Ascending aorta (tissue), 2 donors: ENCODE results near the gene COPG2. TPM values are rescaled to one million over a fixed set of nuclear protein-coding genes. Genes with fewer than 3 reads are reported as not detected.

Experiments used
- DNase-seq, 2 donors: peaks; one replicate each; pipeline ENCODE4 v3.0.0-alpha.2; 2019; ENCODE audit warnings: low spot score in 2 of 2
- H3K27ac ChIP-seq, 2 donors: fragments of 200-600 bp; sonication (generic); one replicate each; pipeline ENCODE4 v1.5.1; 2016 to 2017; ENCODE audit warnings: mild to moderate bottlenecking in 1 of 2
- H3K27me3 ChIP-seq: fragments of 200-600 bp; sonication (generic); one replicate; pipeline ENCODE4 v1.5.1; 2017
- H3K36me3 ChIP-seq, 2 donors: fragments of 200-600 bp; sonication (generic); one replicate each; pipeline ENCODE4 v1.5.1; 2016
- H3K4me1 ChIP-seq, 2 donors: fragments of 200-600 bp; sonication (generic); one replicate each; pipeline ENCODE4 v1.5.1; 2016 to 2017; ENCODE audit warnings: mild to moderate bottlenecking in 1 of 2
- H3K4me3 ChIP-seq, 2 donors: fragments of 200-600 bp; sonication (generic); one replicate each; pipeline ENCODE4 v1.5.1; 2016 to 2017; ENCODE audit warnings: mild to moderate bottlenecking in 1 of 2
- H3K9me3 ChIP-seq, 2 donors: fragments of 200-600 bp; sonication (generic); one replicate each; pipeline ENCODE4 v1.5.1; 2016
- CTCF ChIP-seq, 3 experiments: fragments of 200-600 bp in 2 of 3; fragments of 450-650 bp in 1 of 3; sonication (generic) in 2 of 3; IDR thresholded peaks; one replicate each; pipeline ENCODE4 v1.5.1; 2016 to 2019; ENCODE audit warnings: antibody characterized with exemption in 3 of 3, mild to moderate bottlenecking in 1 of 3, moderate library complexity in 1 of 3
- intact Hi-C: fragments of 100-400 bp; cut with DNase I; formaldehyde crosslinking; loops from one replicate; pipeline ENCODE4 v1.15.1; 2023
- total RNA-seq: library from RNA; depleted of rRNA; stranded (reverse); fragments of >200 nt; gene quantifications from one replicate; pipeline ENCODE4 v1.1.0, GENCODE V29; 2016

COPG2 gene
- total RNA-seq, 1 donor from 2014 or later, result 5.4 TPM

GRCh38 chr7:130641040-130641439, 27.5 kb downstream of the COPG2 start:
- intact Hi-C loops, result no loop called here
- Histone ChIP-seq H3K4me1 (no peaks in the 10 kb centered on the region), H3K4me3 (no peak overlapping the region), H3K27ac (no peak overlapping the region), H3K36me3 (peaks cover 0 to 27% of the 10 kb centered on the region in 2 donors), H3K9me3 (peaks cover 0 to 7% of the 10 kb centered on the region in 2 donors), H3K27me3 (no peaks in the 10 kb centered on the region)
- no peak for DNase-seq
- TF ChIP-seq CTCF (IDR thresholded peaks at IDR 0.05), result no peak

GRCh38 chr7:130639388-130639787, 29.2 kb downstream of the COPG2 start:
- Histone ChIP-seq H3K27ac (no peak overlapping the region), H3K27me3 (no peaks in the 10 kb centered on the region), H3K4me1 (no peaks in the 10 kb centered on the region), H3K4me3 (no peak overlapping the region), H3K36me3 (peaks cover 0 to 21% of the 10 kb centered on the region in 2 donors), H3K9me3 (peaks cover 0 to 20% of the 10 kb centered on the region in 2 donors)
- DNase-seq, result no peak
- no peak for TF ChIP-seq CTCF (IDR thresholded peaks at IDR 0.05)
- intact Hi-C loops, result no loop called here

- intact Hi-C loops, result no loop called here
- H3K27ac ChIP-seq, result no peak overlapping the region
- H3K9me3 ChIP-seq, result peaks cover 9 to 46% of the 10 kb centered on the region in 2 donors
- H3K27me3 ChIP-seq, result no peaks in the 10 kb centered on the region
- TF ChIP-seq CTCF (IDR thresholded peaks at IDR 0.05), result no peak
- H3K4me3 ChIP-seq, result no peak overlapping the region
- no peak for DNase-seq
- no peaks in the 10 kb centered on the region for H3K4me1 ChIP-seq
- no peaks in the 10 kb centered on the region for H3K36me3 ChIP-seq
These were observed 36.4 kb downstream of the COPG2 start for GRCh38 chr7:130632111-130632510.

DNA sequence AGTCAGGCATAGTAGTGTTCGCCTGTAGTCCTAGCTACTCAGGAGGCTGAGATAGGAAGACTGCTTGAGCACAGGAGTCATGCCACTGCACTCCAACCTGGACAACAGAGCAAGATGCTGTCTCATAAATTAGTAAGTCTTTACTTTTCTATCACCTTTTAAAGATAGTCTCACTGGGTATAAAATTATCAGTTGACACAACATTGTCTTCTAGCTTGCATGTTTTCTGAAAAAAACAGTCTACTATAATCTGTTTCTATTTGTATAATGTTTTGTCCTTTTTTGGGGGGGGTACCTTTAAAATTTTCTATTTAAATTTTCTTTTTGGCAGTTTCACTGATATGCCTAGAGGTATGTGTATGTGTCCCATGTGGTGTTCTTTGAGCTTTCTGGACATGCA, 39.6 kb downstream of the COPG2 start:
- no peak for DNase-seq
- H3K27ac ChIP-seq, result no peak overlapping the region
- H3K4me3 ChIP-seq, result no peak overlapping the region
- peaks cover 9 to 38% of the 10 kb centered on the region in 2 donors for H3K9me3 ChIP-seq
- H3K27me3 ChIP-seq, result no peaks in the 10 kb centered on the region
- H3K36me3 ChIP-seq, result peaks cover 0 to 6% of the 10 kb centered on the region in 2 donors
- H3K4me1 ChIP-seq, result no peaks in the 10 kb centered on the region
- intact Hi-C loops, result no loop called here
- no peak for TF ChIP-seq CTCF (IDR thresholded peaks at IDR 0.05)

GRCh38 chr7:130627775-130628174, 40.8 kb downstream of the COPG2 start:
- intact Hi-C loops, result no loop called here
- no peak for DNase-seq
- Histone ChIP-seq H3K4me1 (no peaks in the 10 kb centered on the region), H3K9me3 (peaks cover 9 to 41% of the 10 kb centered on the region in 2 donors), H3K36me3 (peaks cover 0 to 6% of the 10 kb centered on the region in 2 donors), H3K4me3 (no peak overlapping the region), H3K27me3 (no peaks in the 10 kb centered on the region), H3K27ac (no peak overlapping the region)
- no peak for TF ChIP-seq CTCF (IDR thresholded peaks at IDR 0.05)

DNA sequence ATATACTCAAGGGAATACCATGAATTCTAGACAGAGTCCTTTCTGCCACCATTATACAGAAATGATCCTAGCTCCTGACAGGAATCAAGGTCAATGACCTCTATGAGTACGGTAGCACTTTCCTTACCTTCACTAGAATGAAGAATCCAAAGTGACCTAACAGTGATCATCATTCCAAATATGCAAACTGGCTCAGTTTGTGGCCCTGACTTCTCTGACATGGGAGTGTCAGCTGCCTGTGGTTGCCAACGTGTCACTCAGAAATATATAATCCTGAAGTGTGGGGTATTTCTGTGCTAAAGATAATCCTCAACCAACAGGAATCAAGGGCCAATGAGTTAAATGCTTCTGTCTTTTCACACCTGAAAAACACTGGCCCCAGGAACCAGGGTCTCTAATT, 45.7 kb downstream of the COPG2 start:
- Histone ChIP-seq H3K4me1 (no peaks in the 10 kb centered on the region), H3K27ac (no peak overlapping the region), H3K27me3 (no peaks in the 10 kb centered on the region), H3K36me3 (peaks cover 0 to 6% of the 10 kb centered on the region in 2 donors), H3K9me3 (peaks cover 0 to 18% of the 10 kb centered on the region in 2 donors), H3K4me3 (no peak overlapping the region)
- no peak for TF ChIP-seq CTCF (IDR thresholded peaks at IDR 0.05)
- no peak for DNase-seq
- intact Hi-C loops, result no loop called here
